ENCODE data around the gene ARHGAP44. TPM values are rescaled to one million over a fixed set of nuclear protein-coding genes. Genes with fewer than 3 reads are reported as not detected.

Gene ARHGAP44
- total RNA-seq, 1 donor from 2014 or later, result 7.2 TPM

DNA sequence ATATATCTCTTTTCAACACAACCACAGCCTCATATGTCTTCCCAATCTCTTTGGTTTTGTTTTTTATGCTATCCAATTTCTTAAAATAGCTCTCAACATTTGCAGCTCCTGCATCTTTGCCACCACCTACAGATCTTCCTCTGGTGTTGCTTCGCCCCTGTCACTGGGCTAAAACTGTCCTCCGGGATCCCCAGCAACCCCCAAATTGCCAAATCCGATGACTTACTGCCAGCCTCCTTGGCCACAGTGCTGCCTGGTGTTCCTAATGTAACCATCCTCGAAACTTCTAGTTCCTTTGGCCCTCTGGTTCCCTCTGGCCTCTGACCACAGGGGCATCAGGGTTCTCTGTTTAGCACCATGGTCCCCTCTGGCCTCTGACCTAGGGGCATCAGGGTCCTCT, 157.7 kb downstream of the ARHGAP44 start:
- H3K9me3 Mint-ChIP-seq (ENCODE audit: unreplicated experiment), result no peaks in the 10 kb centered on the region
- no peak overlapping the region for H3K27ac Mint-ChIP-seq (ENCODE audit: unreplicated experiment)
- DNase-seq (ENCODE audit: extremely low spot score, unreplicated experiment), result no peak
- no peaks in the 10 kb centered on the region for H3K4me1 Mint-ChIP-seq (ENCODE audit: unreplicated experiment)
- H3K4me3 Mint-ChIP-seq (ENCODE audit: unreplicated experiment), result no peak overlapping the region
- no peaks in the 10 kb centered on the region for H3K27me3 Mint-ChIP-seq (ENCODE audit: unreplicated experiment)
- no peak for TF ChIP-seq CTCF (IDR thresholded peaks at IDR 0.05)
- peaks cover 2% of the 10 kb centered on the region for H3K36me3 Mint-ChIP-seq (ENCODE audit: unreplicated experiment)

DNA sequence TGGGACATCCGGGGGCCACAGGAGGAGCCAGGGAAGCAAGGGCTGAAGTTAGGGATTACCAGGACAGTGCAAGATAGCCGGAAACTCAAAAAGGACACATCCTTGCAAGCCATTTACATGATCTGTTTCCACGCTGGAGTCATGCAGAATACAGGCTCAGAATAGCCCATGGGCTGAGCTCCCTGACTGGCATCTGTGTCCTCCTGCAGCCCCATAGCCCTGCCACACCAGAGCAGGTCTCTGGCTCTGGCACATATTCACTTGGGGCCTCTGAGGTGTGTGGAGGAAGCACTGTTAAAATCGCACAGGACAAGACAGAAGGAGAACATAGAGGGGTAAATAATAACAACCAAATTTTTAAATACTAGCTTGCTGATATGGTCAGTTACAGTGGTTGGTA, 162.7 kb downstream of the ARHGAP44 start:
- H3K9me3 Mint-ChIP-seq (ENCODE audit: unreplicated experiment), result peaks cover 11% of the 10 kb centered on the region
- peaks cover 8% of the 10 kb centered on the region for H3K36me3 Mint-ChIP-seq (ENCODE audit: unreplicated experiment)
- H3K4me1 Mint-ChIP-seq (ENCODE audit: unreplicated experiment), result no peaks in the 10 kb centered on the region
- H3K27ac Mint-ChIP-seq (ENCODE audit: unreplicated experiment), result no peak overlapping the region
- TF ChIP-seq CTCF (IDR thresholded peaks at IDR 0.05), result no peak
- H3K4me3 Mint-ChIP-seq (ENCODE audit: unreplicated experiment), result no peak overlapping the region
- no peak for DNase-seq (ENCODE audit: extremely low spot score, unreplicated experiment)
- H3K27me3 Mint-ChIP-seq (ENCODE audit: unreplicated experiment), result no peaks in the 10 kb centered on the region

GRCh38 chr17:12953156-12953555, 163.9 kb downstream of the ARHGAP44 start:
- H3K4me3 Mint-ChIP-seq (ENCODE audit: unreplicated experiment), result no peak overlapping the region
- no peak for TF ChIP-seq CTCF (IDR thresholded peaks at IDR 0.05)
- H3K27ac Mint-ChIP-seq (ENCODE audit: unreplicated experiment), result no peak overlapping the region
- peaks cover 17% of the 10 kb centered on the region for H3K9me3 Mint-ChIP-seq (ENCODE audit: unreplicated experiment)
- H3K27me3 Mint-ChIP-seq (ENCODE audit: unreplicated experiment), result no peaks in the 10 kb centered on the region
- DNase-seq (ENCODE audit: extremely low spot score, unreplicated experiment), result no peak
- peaks cover 13% of the 10 kb centered on the region for H3K36me3 Mint-ChIP-seq (ENCODE audit: unreplicated experiment)
- H3K4me1 Mint-ChIP-seq (ENCODE audit: unreplicated experiment), result no peaks in the 10 kb centered on the region

DNA sequence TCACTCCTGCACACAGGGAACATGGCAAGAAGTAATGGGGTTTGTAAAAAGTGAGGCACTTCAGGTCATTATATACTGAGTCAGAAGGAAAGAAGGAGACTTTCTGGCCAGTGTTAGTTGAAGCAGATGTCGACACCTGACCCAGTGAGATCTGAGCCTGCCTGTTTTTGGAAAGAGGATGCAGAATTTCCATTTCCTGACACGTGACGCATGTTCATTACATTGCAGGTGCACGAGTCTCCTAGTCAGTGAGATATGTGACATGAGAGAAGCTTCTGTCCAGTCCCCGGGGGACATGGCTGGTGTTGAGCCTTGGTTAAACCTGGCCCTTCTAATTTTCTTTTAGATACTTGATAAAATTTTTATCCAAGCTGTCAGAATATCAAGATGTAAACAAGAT, 166.2 kb downstream of the ARHGAP44 start:
- H3K9me3 Mint-ChIP-seq (ENCODE audit: unreplicated experiment), result peaks cover 17% of the 10 kb centered on the region
- no peaks in the 10 kb centered on the region for H3K4me1 Mint-ChIP-seq (ENCODE audit: unreplicated experiment)
- no peak overlapping the region for H3K27ac Mint-ChIP-seq (ENCODE audit: unreplicated experiment)
- no peaks in the 10 kb centered on the region for H3K27me3 Mint-ChIP-seq (ENCODE audit: unreplicated experiment)
- no peak overlapping the region for H3K4me3 Mint-ChIP-seq (ENCODE audit: unreplicated experiment)
- TF ChIP-seq CTCF (IDR thresholded peaks at IDR 0.05), result no peak
- no peak for DNase-seq (ENCODE audit: extremely low spot score, unreplicated experiment)
- H3K36me3 Mint-ChIP-seq (ENCODE audit: unreplicated experiment), result peaks cover 13% of the 10 kb centered on the region

- H3K36me3 Mint-ChIP-seq (ENCODE audit: unreplicated experiment), result peaks cover 12% of the 10 kb centered on the region
- no peak for DNase-seq (ENCODE audit: extremely low spot score, unreplicated experiment)
- H3K4me1 Mint-ChIP-seq (ENCODE audit: unreplicated experiment), result no peaks in the 10 kb centered on the region
- H3K27me3 Mint-ChIP-seq (ENCODE audit: unreplicated experiment), result no peaks in the 10 kb centered on the region
- no peak overlapping the region for H3K27ac Mint-ChIP-seq (ENCODE audit: unreplicated experiment)
- TF ChIP-seq CTCF (IDR thresholded peaks at IDR 0.05), result no peak
- peaks cover 17% of the 10 kb centered on the region for H3K9me3 Mint-ChIP-seq (ENCODE audit: unreplicated experiment)
- no peak overlapping the region for H3K4me3 Mint-ChIP-seq (ENCODE audit: unreplicated experiment)
These were observed 169.5 kb downstream of the ARHGAP44 start for GRCh38 chr17:12958786-12959185.
